ENCODE results near the gene CHRND.
A peak's percentile ranks its signal among the peaks of the same experiment; 100 is the strongest.
"Not testable (repeated sequence)": the region's sequence is repeated elsewhere in the genome, so short reads cannot be mapped to it uniquely, and the experiment has no call there.

CHRND gene

DNA sequence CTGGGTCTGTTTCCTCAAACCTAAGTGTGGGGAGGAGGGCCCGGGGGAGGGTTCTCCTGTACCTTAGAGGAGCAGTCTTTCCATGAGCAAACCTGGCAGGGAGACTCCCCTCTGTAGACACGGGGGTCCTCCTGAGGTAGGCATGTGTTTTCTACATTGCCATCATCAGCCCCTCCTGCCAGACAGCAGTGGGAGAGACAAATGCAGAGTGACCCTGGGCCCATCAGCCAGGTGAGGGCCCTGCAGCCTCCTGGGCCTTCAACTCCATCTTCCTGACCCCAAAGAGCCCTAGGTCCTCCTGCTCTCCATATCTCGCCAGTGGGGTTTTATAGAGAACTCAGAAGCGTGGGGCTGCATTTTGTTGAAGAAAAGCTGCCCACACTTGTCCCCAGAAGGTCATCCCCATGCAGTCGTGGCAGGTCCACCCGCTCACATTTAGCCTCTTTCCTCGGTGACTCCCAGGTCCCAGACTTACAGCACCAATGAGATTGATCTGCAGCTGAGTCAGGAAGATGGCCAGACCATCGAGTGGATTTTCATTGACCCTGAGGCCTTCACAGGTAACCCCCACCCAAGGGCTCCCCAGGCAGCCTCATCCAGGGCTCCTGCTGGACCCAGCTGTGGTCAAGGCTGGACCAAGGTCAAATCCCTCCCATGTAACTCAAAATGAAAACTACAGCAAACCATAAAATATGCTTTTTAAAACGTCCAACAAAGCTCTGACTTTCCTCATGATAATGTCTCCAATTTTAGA lies 16.2 kb downstream of the CHRND start:
- no peak for DNase-seq (ENCODE audit: low read depth in 2 of 2)

DNA sequence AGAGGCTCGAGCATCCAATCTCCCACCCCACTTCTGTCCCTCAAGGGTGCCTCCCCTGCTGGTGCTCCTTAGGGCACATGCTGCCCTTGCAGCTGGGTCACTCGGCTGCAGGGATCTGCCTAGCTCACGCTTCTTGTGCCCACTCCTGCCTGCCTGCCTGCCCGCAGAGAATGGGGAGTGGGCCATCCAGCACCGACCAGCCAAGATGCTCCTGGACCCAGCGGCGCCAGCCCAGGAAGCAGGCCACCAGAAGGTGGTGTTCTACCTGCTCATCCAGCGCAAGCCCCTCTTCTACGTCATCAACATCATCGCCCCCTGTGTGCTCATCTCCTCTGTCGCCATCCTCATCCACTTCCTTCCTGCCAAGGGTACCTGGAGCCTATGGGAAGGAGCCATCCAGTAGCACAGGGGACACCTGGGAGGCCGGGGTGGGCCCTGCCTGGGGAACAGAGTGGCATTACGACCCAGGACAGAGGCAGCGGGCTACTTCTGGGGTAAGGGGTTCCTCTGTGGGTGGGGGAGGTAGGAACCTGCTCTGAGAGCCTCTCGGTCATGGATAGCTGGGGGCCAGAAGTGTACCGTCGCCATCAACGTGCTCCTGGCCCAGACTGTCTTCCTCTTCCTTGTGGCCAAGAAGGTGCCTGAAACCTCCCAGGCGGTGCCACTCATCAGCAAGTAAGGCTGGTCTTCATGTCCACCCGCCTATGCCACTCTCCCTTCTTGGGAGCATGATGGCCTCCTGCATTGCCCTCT lies 16.9 kb downstream of the CHRND start:
- no peak for DNase-seq (ENCODE audit: low read depth in 2 of 2)

DNA sequence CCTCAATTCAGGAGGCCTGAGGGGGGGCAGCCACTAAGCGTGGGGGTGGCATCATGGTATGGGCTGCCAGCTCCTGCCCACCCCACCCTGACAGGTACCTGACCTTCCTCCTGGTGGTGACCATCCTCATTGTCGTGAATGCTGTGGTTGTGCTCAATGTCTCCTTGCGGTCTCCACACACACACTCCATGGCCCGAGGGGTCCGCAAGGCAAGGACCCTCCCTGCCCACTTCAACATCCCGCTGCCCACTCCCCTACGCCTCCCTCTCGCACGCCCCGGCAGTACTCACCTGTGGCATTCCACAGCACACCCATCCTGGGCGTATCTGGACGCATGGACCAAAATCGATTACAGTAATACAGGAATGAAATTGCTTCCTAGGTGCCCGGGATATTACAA lies 17.5 kb downstream of the CHRND start:
- DNase-seq (ENCODE audit: low read depth in 2 of 2): no peak

DNA sequence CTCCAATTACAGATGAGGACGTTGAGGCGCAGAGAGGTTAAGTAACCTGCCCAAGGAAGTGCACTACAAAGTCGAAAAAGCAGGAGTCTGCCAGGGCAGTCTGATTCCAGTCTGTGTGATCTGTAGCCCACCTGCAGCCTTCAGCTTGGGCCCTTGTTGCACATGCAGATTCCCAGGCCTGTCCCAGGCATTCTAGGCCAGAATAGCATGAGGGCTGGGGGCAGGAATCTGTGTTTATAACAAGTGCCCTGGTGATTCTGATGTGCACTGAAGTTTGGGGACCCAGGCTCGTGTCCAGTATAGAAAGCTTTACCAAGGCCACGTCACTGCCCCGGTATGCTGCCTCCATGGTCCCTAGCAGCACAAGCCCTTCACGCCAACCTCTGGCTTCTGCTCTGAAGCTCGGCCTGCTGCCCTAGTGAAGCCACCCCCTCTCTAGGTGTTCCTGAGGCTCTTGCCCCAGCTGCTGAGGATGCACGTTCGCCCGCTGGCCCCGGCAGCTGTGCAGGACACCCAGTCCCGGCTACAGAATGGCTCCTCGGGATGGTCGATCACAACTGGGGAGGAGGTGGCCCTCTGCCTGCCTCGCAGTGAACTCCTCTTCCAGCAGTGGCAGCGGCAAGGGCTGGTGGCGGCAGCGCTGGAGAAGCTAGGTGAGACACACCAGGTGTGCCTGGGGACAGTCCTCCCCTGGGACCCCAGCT lies 18.1 kb downstream of the CHRND start:
- no peak for DNase-seq (ENCODE audit: low read depth in 2 of 2)

DNA sequence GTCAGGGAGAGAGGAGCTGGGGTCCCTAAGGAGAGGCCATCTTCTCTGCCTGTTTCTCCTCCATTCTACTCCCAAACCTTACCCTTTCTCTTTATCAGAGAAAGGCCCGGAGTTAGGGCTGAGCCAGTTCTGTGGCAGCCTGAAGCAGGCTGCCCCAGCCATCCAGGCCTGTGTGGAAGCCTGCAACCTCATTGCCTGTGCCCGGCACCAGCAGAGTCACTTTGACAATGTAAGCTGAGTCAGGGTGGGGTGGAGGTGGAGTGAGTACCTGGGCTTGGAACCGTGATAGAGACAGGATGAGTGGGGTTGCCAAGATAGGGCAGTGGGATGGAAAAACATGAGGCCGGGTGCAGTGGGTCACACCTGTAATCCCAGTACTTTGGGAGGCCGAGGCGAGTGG lies 18.7 kb downstream of the CHRND start:
- no peak for DNase-seq (ENCODE audit: low read depth in 2 of 2)

DNA sequence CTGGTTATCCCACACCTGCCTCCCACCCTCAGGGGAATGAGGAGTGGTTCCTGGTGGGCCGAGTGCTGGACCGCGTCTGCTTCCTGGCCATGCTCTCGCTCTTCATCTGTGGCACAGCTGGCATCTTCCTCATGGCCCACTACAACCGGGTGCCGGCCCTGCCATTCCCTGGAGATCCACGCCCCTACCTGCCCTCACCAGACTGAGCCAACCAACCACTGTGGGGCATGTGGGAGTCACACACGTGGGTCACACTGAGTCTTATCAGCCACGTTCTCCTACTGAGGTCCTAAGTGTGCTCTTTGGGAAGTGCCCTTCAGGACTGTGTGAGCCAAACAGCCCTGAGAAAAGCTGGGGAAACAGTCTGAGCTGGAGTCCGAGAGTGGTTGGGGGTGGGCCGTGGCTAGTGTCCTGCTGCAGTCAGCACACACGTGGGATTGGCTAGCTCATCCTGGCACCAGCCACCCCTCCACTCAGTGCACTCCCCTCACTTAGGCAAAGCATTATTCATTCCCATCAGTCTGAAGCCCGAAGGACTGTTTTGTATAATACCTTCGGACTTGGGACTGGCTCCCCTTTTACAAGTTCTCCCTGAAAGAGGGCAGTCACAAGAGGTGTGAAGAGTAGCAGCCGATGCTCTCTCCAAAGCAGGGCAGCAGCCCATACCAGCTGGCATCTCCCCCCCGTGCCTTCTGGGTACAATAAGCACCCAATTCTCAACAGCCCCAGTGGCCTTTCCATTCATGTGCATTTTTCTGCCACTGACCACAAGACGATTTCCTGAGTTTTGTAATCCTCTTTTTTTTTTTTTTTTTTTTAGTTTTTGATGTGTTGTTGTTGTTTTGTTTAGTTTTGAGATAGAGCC lies 19.8 kb downstream of the CHRND start:
- DNase-seq (ENCODE audit: low read depth in 2 of 2): no peak

DNA sequence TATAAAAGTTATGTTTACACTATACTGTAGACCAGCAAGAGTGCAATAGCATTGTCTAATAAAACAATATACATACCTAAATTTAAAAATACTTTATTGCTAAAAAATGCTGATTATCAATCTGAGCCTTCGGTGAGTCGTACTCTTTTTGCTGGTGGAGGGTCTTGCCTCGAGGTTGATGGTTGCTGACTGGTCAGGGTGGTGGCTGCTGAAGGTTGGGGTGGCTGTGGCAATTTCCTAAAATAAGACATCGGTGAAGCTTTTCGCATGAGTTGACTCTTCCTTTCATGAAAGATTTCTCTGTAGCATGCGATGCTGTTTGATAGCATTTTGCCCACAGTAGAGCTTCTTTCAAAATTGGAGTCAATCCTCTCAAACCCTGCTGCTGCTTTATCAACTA lies 22.0 kb downstream of the CHRND start:
- DNase-seq (ENCODE audit: low read depth in 2 of 2): no peak

DNA sequence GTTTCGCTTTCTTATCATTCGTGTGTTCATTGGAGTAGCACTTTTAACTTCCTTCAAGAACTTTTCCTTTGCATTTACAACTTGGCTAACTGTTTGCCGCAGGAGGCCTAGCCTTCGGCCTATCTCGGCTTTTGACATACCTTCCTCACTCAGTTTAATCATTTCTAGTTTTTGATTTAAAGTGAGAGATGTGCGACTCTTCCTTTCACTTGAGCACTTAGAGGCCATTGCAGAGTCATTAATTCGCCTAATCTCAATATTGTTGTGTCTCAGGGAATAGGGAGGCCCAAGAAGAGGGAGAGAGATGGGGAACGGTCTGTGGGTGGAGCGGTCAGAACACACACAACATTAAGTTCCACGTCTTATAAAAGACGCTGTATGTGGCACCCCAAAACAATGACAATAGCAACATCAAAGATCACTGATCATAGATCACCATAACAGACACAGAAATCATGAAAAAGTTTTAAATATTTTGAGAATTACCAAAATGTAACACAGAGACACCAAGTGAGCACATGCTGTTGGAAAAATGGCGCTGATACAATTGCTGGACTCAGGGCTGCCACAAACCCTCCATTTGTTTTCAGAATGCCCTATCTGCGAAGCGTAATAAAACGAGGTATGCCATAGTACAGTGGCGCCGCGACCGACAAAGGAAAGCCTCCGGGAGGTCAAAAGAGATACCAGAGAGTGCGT lies 23.8 kb downstream of the CHRND start:
- DNase-seq (ENCODE audit: low read depth in 2 of 2): no peak

DNA sequence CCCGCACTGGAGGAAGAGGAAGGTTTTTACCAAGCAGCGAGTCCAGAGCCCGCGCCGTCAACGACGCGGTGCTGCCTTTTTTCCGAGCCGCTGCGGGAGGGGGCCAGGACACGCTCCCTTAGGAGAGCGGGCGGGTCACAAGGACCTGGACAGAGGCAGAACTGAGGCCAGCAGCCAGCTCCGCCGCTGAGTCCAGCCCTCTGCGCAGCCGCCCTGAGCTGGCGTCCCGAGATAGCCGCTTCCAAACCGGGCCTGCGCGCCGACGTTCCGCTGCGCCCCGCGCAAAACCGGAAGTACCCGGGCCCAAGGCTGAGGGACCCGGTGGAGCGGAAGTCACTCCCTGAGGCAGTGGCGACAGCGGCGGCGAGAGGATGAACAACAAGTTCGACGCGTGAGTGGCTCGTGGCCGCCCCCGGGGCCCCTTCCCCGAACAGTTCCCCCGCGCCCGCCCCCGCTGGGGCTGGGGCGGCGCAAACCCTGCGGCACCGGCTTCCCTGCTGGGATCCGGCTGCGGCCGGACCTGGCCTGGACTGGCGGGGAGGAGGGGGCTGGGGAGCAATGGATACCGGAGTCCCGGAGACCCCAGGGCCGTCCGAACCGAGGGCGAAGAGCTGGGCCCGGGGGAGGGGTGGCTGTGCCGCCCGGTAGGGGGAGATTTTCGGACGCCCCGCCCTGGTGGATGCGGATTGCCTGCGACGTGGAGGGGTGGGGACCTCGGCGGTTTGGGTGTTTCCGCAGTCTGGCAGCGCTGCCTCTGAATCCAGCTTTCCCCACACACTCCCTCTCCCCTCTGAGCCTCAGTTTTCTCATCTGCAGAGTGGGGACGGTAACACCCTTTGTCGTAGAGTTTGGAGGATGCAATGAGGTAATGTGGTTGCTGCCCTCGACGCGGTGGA lies 24.6 kb downstream of the CHRND start, which contains the start of the genes EIF4E2 and TIGD1:
EIF4E2 (plus strand) TSS at position 336 of the 896 bp plus-strand sequence; CDS start at position 372, 36 bp downstream.
TIGD1 (minus strand) TSS at position 204 of the 896 bp plus-strand sequence. CDS start 675 bp downstream, outside the sequence.
- peak; percentile 67 to 84 for DNase-seq (ENCODE audit: low read depth in 2 of 2)

DNA sequence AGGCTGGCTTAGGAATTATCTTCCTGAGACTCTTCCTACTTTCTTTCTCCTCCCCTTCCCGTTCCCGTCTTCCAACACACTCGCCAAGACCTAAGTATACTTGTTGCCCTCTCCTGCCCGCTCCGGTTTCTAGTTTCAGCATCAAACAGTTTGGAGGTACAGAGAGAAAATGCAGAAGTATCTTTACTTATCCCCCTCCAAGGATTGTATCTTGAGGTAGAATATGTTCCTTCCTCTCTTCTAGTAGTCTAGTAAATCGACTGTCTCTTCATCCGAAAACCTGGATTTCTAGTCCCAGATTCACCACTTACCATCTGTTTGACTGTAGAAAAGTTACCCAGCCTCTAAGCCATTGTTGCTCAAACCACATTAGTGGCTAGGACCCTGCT lies 25.3 kb downstream of the CHRND start:
- DNase-seq (ENCODE audit: low read depth in 2 of 2): no peak

DNA sequence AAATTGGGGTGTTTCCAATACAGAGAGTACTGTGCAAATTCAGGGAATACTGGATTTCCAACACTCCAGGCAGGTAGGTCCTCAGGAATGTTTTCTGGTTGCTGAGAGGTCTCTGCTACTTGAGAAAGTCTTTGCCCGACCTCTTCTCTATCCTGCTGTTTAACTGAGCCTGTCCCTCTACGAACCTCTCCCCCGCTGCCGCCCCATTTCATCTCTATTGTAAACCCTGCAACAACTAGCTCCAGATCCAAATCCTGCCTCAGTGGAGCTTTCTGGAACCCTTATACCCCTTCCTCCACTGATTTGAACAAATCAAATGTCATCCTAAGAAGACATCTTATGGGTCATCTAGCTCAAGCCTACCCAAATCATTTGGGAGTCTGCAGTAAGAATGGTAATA lies 25.8 kb downstream of the CHRND start:
- no peak for DNase-seq (ENCODE audit: low read depth in 2 of 2)

DNA sequence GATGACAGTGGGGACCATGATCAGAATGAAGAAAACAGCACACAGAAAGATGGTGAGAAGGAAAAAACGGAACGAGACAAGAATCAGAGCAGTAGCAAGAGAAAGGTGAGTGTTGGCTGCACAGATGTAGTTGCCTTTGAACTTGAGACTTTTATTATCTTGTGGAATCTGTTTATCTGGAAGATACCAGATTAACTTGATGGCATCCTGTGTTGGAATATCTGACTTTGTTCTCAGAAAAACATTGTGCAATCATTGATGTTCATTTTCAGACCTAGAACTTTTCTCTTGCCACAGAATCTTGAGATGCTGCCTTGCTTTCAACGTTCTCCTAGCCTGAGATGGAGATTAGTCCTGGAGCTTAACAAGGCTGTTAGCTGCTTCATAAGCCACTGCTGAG lies 30.5 kb downstream of the CHRND start:
- DNase-seq (ENCODE audit: low read depth in 2 of 2): no peak

DNA sequence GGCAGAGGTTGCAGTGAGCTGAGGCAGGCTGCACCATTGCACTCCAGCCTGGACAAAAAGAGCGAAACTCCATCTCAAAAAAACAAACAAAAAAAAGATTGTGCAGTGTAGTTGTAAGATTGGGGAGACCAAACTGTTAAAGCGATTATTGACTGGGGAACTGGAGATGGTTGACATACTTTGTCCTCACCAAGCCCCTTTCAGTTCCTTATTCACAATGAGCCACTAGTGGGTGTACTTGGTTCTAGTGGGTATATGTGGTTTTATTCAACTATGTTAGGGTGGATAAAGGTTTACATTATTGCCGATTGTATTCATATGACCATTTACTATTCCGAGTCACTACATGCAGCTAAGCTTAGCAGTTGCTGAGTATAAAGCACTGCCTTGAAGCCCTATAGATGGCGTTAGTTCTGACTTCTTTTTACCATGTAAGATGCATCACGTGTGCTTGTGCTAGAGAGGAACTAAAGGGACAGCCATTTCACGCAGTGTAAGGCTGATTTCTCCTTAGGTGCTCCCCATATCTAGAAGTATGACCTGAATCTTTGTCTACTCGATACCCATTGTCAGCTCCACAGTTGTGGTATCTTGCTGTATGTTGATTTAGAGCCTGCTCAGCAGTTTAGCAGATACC lies 36.7 kb downstream of the CHRND start:
- DNase-seq (ENCODE audit: low read depth in 2 of 2): no peak

DNA sequence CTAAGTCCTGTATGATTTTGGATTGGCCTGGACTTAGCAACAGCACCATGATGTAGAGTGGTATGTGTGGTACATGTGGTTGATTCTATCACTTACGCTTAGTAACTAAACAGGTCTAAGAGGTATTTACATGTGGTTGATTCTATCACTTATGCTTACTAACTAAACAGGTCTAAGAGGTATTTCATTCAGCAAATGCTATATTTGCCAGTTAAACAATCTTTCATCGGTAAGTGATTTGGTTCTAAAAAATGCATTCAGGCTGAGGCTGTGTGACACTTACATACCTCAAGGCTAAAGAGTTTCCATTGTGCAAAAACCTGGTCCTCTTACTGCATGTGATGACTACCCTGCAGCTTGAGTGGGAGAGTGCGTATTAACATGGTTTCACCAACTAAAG lies 37.6 kb downstream of the CHRND start:
- DNase-seq (ENCODE audit: low read depth in 2 of 2): no peak

DNA sequence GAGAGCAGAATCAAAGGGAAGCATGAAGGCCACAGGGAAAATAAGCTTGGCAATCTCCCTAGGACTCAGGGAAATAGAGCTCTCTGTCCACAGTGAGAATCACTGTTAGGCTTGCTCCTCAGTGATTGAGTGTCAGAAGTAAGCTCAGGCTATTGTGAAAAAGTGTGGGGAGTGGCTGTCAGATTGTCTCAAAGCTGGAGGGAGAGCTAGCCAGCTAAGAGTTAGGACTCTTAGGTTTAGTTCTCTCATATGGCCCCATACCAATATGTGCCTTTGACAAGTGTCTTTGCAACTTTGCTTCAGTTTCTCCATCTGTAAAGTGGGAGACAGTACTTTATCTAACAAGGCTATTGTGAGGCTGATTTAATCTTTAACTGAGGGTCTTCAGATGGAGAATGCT lies 41.8 kb downstream of the CHRND start:
- no peak for DNase-seq (ENCODE audit: low read depth in 2 of 2)

DNA sequence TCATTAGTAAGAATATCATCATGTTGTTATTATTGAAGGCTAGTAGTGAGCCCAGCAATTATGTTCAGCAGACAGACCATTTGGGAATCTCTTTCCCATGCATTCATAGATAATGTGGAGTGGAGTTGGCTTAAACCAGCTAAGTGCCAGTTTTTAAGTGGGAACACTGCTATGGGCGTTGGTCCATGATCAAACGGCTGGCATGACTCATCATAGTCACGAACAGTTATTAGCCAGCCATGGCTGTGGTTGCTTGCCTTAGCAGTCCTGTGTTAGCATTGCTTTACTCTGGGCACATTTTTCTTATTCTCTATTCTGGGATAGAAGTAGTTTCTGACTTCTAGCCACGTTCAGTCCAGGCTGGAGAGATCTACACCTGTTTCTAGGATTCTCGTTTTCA lies 42.2 kb downstream of the CHRND start:
- no peak for DNase-seq (ENCODE audit: low read depth in 2 of 2)

DNA sequence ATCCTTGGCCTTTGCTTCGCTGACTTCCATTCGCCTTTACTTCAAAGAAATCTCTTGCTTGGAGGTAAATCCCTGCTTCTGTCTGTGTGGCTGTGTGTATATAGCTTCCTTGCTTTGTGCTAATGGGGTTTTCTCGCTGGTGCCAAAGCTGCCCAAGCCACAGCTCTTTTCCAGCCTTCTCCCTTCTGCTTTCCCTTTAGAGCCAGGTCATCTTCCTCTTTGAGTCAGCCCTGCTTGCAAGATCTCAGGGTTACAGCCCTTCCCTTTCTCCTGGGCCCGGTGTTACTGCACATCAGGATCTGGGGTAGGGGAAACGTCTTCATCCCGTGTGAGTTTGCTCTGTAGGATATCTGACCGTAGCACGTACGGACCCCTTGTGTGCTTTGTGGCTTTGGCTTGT lies 43.6 kb downstream of the CHRND start:
- no peak for DNase-seq (ENCODE audit: low read depth in 2 of 2)

DNA sequence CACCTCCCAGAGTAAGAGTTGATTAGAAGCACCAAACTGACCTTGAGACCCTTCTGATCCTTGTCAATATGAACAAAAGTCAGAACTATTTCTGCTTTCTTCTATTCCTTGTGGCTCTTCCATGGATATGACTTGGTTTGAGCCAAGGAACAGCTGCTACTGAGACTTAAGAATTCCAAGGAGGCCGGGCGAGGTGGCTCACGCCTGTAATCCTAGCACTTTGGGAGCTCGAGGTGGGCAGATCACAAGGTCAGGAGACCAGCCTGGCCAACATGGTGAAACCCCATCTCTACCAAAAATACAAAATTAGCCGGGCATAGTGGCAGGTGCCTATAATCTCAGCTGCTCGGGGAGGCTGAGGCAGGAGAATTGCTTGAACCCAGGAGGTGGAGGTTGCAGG lies 44.5 kb downstream of the CHRND start:
- DNase-seq (ENCODE audit: low read depth in 2 of 2): not testable (repeated sequence)

DNA sequence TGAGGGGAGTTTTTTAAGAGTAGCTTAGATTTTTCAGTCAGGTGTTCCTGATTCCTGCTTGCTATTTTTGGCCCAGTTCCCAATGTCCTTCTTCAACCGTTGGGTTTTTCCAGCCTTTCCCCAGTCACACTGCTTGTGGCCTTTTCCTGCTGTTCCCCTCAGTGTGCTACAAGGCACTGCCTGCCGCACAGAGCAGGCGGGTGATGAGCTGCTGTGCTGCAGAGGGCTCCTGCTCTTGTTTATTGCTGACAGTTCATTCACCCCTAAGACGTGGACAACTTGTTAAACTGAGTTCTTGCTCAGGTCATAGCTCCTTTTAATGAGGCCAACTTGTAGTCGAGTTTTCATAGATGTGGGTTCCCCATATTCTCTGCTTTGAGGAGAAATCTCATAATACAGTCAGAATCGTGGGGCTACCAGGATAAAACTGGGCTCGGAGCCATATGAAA lies 45.1 kb downstream of the CHRND start:
- DNase-seq (ENCODE audit: low read depth in 2 of 2): no peak

All from stimulated activated CD4-positive, alpha-beta T cell treated with anti-CD3 and anti-CD28 coated beads, Interleukin-1b, Interleukin-23, amount 100 ng/mL, for 1 hour (primary cell).